ENCODE results near the gene KRT72. TPM values are rescaled to one million over a fixed set of nuclear protein-coding genes. Genes with fewer than 3 reads are reported as not detected.

KRT72 gene
- polyA plus RNA-seq, 4 donors: 3.2 to 24.6 (median 9.8) TPM; not detected in 1

GRCh38 chr12:52558781-52559445 lies 42.4 kb downstream of the KRT72 start:
- WGBS, 3 donors: 47 to 64% (median 54%) methylated on average over 8 of the region's 8 CpGs
- no peak for FAIRE-seq

DNA sequence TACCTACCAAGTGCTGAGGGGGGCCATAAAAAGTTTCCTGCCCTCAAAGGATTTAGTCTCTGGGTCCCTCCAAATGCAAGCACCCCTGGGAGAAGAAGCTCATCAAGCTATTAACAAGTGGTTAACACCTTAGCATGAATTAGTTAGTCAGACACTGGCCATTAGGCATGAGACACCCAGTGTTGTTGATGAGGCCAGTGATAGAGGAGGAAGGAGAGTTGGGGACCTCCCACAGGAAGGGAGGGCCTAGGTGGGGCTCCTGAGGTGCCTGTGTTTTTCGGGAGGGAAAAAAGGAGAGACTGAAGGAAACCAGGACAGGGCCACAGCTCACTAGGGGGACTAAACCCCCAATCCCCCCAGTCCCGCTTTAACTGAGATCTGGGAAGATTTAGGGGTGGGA lies 43.8 kb downstream of the KRT72 start:
- DNase-seq: no peak
- Histone ChIP-seq H3K4me3 (ENCODE audit: low read depth in 1 of 3, low read length in 3 of 3) (no peak overlapping the region), H3K27me3 (ENCODE audit: control insufficient read depth in 3 of 3, insufficient read depth in 3 of 3, low read length in 3 of 3) (peaks cover 0 to 13% (median 0%) of the 10 kb centered on the region in 3 donors), H3K9me3 (ENCODE audit: control insufficient read depth in 2 of 2, insufficient read depth in 1 of 2, low read depth in 1 of 2, low read length in 1 of 2) (no peaks in the 10 kb centered on the region), H3K4me1 (ENCODE audit: control insufficient read depth in 3 of 3, insufficient read depth in 2 of 3, low read depth in 1 of 3, low read length in 2 of 3) (no peaks in the 10 kb centered on the region), H3K27ac (ENCODE audit: low read depth in 1 of 3, low read length in 2 of 3) (no peak overlapping the region), H3K36me3 (ENCODE audit: control insufficient read depth in 3 of 3, insufficient read depth in 2 of 3, low read depth in 1 of 3, low read length in 3 of 3) (no peaks in the 10 kb centered on the region)
- no peak for FAIRE-seq
- 49 to 66% (median 64%) methylated on average over 1 to 2 of the region's 2 CpGs for WGBS, 3 donors

More at GRCh38 chr12:52558781-52559445, 42.4 kb downstream of the KRT72 start:
- H3K4me3 ChIP-seq (ENCODE audit: low read depth in 1 of 3, low read length in 3 of 3): no peak overlapping the region
- no peak overlapping the region for H3K27ac ChIP-seq (ENCODE audit: low read depth in 1 of 3, low read length in 2 of 3)
- H3K4me1 ChIP-seq (ENCODE audit: control insufficient read depth in 3 of 3, insufficient read depth in 2 of 3, low read depth in 1 of 3, low read length in 2 of 3): no peaks in the 10 kb centered on the region
- no peak for DNase-seq
- H3K36me3 ChIP-seq (ENCODE audit: control insufficient read depth in 3 of 3, insufficient read depth in 2 of 3, low read depth in 1 of 3, low read length in 3 of 3): no peaks in the 10 kb centered on the region
- peaks cover 0 to 15% (median 0%) of the 10 kb centered on the region in 3 donors for H3K27me3 ChIP-seq (ENCODE audit: control insufficient read depth in 3 of 3, insufficient read depth in 3 of 3, low read length in 3 of 3)
- H3K9me3 ChIP-seq (ENCODE audit: control insufficient read depth in 2 of 2, insufficient read depth in 1 of 2, low read depth in 1 of 2, low read length in 1 of 2): no peaks in the 10 kb centered on the region

DNA sequence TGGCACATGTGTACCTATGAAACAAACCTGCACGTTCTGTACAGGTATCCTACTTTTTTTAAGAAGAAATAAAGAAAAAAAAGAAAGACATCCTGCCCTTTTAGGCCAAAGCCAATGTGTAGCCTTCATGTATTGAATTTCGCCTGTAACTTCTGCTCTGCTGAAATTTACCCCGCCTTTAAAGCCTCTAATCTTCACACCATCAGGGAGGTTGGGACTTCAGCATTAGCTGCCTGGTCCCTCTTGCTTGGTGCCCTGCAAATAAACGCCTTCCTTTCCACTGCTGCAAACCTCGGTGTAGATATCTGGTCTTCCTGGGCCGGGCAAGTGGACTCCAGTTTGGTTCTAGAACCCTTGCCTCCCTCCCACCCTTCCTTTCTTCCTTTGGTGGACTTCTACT lies 45.7 kb downstream of the KRT72 start:
- no peak for FAIRE-seq
- no peak overlapping the region for H3K4me3 ChIP-seq (ENCODE audit: low read depth in 1 of 3, low read length in 3 of 3)
- H3K4me1 ChIP-seq (ENCODE audit: control insufficient read depth in 3 of 3, insufficient read depth in 2 of 3, low read depth in 1 of 3, low read length in 2 of 3): no peaks in the 10 kb centered on the region
- H3K9me3 ChIP-seq (ENCODE audit: control insufficient read depth in 2 of 2, insufficient read depth in 1 of 2, low read depth in 1 of 2, low read length in 1 of 2): no peaks in the 10 kb centered on the region
- peaks cover 0 to 4% (median 0%) of the 10 kb centered on the region in 3 donors for H3K27me3 ChIP-seq (ENCODE audit: control insufficient read depth in 3 of 3, insufficient read depth in 3 of 3, low read length in 3 of 3)
- no peaks in the 10 kb centered on the region for H3K36me3 ChIP-seq (ENCODE audit: control insufficient read depth in 3 of 3, insufficient read depth in 2 of 3, low read depth in 1 of 3, low read length in 3 of 3)
- DNase-seq: no peak
- 72 to 76% (median 75%) methylated on average over 6 of the region's 6 CpGs for WGBS, 3 donors
- no peak overlapping the region for H3K27ac ChIP-seq (ENCODE audit: low read depth in 1 of 3, low read length in 2 of 3)

DNA sequence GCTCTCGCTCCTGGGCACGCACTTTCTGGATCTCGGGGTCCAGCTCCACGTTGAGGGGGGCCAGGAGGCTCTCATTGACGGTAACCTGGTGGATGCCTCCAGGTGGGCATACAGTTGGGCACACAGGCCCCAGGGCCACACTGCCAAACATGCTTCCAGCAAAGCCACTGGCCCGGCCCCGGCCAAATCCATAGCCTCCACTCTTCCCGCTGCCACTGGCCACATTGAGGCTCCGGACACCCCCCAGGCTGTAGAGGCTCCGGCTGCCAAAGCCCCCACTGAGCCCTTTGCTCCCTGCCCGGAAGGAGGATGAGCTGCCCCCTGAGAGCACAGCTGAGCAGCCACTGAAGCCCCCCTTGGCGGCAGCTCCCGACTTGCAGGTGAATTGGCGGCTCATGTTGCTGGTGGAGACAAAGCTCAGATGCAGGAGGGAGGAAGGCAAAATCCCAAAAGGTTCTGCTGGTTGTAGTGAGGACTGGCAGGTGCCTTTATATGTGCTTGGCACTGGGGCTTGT lies 48.5 kb downstream of the KRT72 start, which contains the start of gene KRT71:
Gene KRT71 (minus strand): TSS at position 465 of the 515 bp plus-strand sequence. CDS start 68 bp downstream, at position 397.
- DNase-seq (no peak), FAIRE-seq (no peak)
- no peak within 1 kb of the TSS for H3K27ac ChIP-seq (ENCODE audit: low read depth in 1 of 3, low read length in 2 of 3)
- no peaks in the 10 kb centered on the region for H3K9me3 ChIP-seq (ENCODE audit: control insufficient read depth in 2 of 2, insufficient read depth in 1 of 2, low read depth in 1 of 2, low read length in 1 of 2)
- no peaks in the 10 kb centered on the region for H3K4me1 ChIP-seq (ENCODE audit: control insufficient read depth in 3 of 3, insufficient read depth in 2 of 3, low read depth in 1 of 3, low read length in 2 of 3)
- H3K4me3 ChIP-seq (ENCODE audit: low read depth in 1 of 3, low read length in 3 of 3): no peak within 1 kb of the TSS
- H3K27me3 ChIP-seq (ENCODE audit: control insufficient read depth in 3 of 3, insufficient read depth in 3 of 3, low read length in 3 of 3): peaks cover 0 to 4% (median 0%) of the 10 kb centered on the region in 3 donors
- 84 to 91% (median 85%) methylated on average over 12 to 14 of the region's 14 CpGs for WGBS, 3 donors
- no peaks in the 10 kb centered on the region for H3K36me3 ChIP-seq (ENCODE audit: control insufficient read depth in 3 of 3, insufficient read depth in 2 of 3, low read depth in 1 of 3, low read length in 3 of 3)

DNA sequence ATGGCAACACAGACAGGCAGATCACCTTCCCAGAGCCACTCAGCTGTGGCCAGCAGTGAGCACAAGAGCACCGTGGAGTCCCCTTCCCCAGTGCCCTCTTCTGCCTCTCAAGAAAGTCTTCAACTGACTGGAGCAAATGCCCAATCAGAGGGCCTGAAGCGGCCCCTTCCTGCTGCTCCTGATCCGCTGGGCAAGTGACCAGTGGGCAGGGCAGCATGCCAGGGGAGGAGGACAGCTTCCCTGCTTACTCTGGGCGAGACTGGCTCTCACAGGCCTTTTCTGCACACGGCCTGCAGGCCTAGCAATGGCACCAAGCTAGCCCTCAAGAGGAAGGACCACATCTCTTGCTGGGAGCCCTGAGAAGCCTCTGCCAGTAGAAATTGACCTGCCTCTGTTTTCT lies 49.2 kb downstream of the KRT72 start:
- no peaks in the 10 kb centered on the region for H3K9me3 ChIP-seq (ENCODE audit: control insufficient read depth in 2 of 2, insufficient read depth in 1 of 2, low read depth in 1 of 2, low read length in 1 of 2)
- FAIRE-seq (no peak), DNase-seq (no peak)
- H3K27ac ChIP-seq (ENCODE audit: low read depth in 1 of 3, low read length in 2 of 3): no peak overlapping the region
- no peak overlapping the region for H3K4me3 ChIP-seq (ENCODE audit: low read depth in 1 of 3, low read length in 3 of 3)
- peaks cover 0 to 4% (median 0%) of the 10 kb centered on the region in 3 donors for H3K27me3 ChIP-seq (ENCODE audit: control insufficient read depth in 3 of 3, insufficient read depth in 3 of 3, low read length in 3 of 3)
- H3K4me1 ChIP-seq (ENCODE audit: control insufficient read depth in 3 of 3, insufficient read depth in 2 of 3, low read depth in 1 of 3, low read length in 2 of 3): no peaks in the 10 kb centered on the region
- no peaks in the 10 kb centered on the region for H3K36me3 ChIP-seq (ENCODE audit: control insufficient read depth in 3 of 3, insufficient read depth in 2 of 3, low read depth in 1 of 3, low read length in 3 of 3)
- 66 to 78% (median 74%) methylated on average over 5 of the region's 5 CpGs for WGBS, 3 donors

- H3K4me1 ChIP-seq (ENCODE audit: control insufficient read depth in 3 of 3, insufficient read depth in 2 of 3, low read depth in 1 of 3, low read length in 2 of 3): no peaks in the 10 kb centered on the region
- DNase-seq (peak; percentile 20 to 26), FAIRE-seq (no peak)
- WGBS, 3 donors: 33 to 45% (median 36%) methylated on average over 6 of the region's 6 CpGs
- no peaks in the 10 kb centered on the region for H3K36me3 ChIP-seq (ENCODE audit: control insufficient read depth in 3 of 3, insufficient read depth in 2 of 3, low read depth in 1 of 3, low read length in 3 of 3)
- no peak overlapping the region for H3K4me3 ChIP-seq (ENCODE audit: low read depth in 1 of 3, low read length in 3 of 3)
- no peak overlapping the region for H3K27ac ChIP-seq (ENCODE audit: low read depth in 1 of 3, low read length in 2 of 3)
- no peaks in the 10 kb centered on the region for H3K9me3 ChIP-seq (ENCODE audit: control insufficient read depth in 2 of 2, insufficient read depth in 1 of 2, low read depth in 1 of 2, low read length in 1 of 2)
- H3K27me3 ChIP-seq (ENCODE audit: control insufficient read depth in 3 of 3, insufficient read depth in 3 of 3, low read length in 3 of 3): peaks cover 0 to 4% (median 0%) of the 10 kb centered on the region in 3 donors
Observed at GRCh38 chr12:52551216-52551865, 49.9 kb downstream of the KRT72 start.

- no peak for FAIRE-seq
- H3K27ac ChIP-seq (ENCODE audit: low read depth in 1 of 3, low read length in 2 of 3): no peak overlapping the region
- H3K36me3 ChIP-seq (ENCODE audit: control insufficient read depth in 3 of 3, insufficient read depth in 2 of 3, low read depth in 1 of 3, low read length in 3 of 3): no peaks in the 10 kb centered on the region
- peaks cover 0 to 4% (median 0%) of the 10 kb centered on the region in 3 donors for H3K27me3 ChIP-seq (ENCODE audit: control insufficient read depth in 3 of 3, insufficient read depth in 3 of 3, low read length in 3 of 3)
- WGBS, 3 donors: 83 to 90% (median 85%) methylated on average over 15 of the region's 15 CpGs
- no peaks in the 10 kb centered on the region for H3K4me1 ChIP-seq (ENCODE audit: control insufficient read depth in 3 of 3, insufficient read depth in 2 of 3, low read depth in 1 of 3, low read length in 2 of 3)
- H3K9me3 ChIP-seq (ENCODE audit: control insufficient read depth in 2 of 2, insufficient read depth in 1 of 2, low read depth in 1 of 2, low read length in 1 of 2): no peaks in the 10 kb centered on the region
- H3K4me3 ChIP-seq (ENCODE audit: low read depth in 1 of 3, low read length in 3 of 3): no peak overlapping the region
- no peak for DNase-seq
Observed at GRCh38 chr12:52546126-52546525, 55.1 kb downstream of the KRT72 start.

- no peaks in the 10 kb centered on the region for H3K9me3 ChIP-seq (ENCODE audit: control insufficient read depth in 2 of 2, insufficient read depth in 1 of 2, low read depth in 1 of 2, low read length in 1 of 2)
- DNase-seq (no peak), FAIRE-seq (no peak)
- H3K4me3 ChIP-seq (ENCODE audit: low read depth in 1 of 3, low read length in 3 of 3): no peak overlapping the region
- no peak overlapping the region for H3K27ac ChIP-seq (ENCODE audit: low read depth in 1 of 3, low read length in 2 of 3)
- H3K4me1 ChIP-seq (ENCODE audit: control insufficient read depth in 3 of 3, insufficient read depth in 2 of 3, low read depth in 1 of 3, low read length in 2 of 3): no peaks in the 10 kb centered on the region
- WGBS, 3 donors: 77 to 84% (median 78%) methylated on average over 17 of the region's 17 CpGs
- no peaks in the 10 kb centered on the region for H3K36me3 ChIP-seq (ENCODE audit: control insufficient read depth in 3 of 3, insufficient read depth in 2 of 3, low read depth in 1 of 3, low read length in 3 of 3)
- no peaks in the 10 kb centered on the region for H3K27me3 ChIP-seq (ENCODE audit: control insufficient read depth in 3 of 3, insufficient read depth in 3 of 3, low read length in 3 of 3)
Observed at GRCh38 chr12:52543985-52544883, 57.0 kb downstream of the KRT72 start.

Measured in small intestine (tissue), 7 donors.